T-helper 9 cell (primary cell): Measurements from ENCODE around the gene CSRNP3.

Experiments
- DNase-seq: peaks from one replicate; pipeline ENCODE4 v3.0.0-alpha.2; 2020

Gene CSRNP3

DNA sequence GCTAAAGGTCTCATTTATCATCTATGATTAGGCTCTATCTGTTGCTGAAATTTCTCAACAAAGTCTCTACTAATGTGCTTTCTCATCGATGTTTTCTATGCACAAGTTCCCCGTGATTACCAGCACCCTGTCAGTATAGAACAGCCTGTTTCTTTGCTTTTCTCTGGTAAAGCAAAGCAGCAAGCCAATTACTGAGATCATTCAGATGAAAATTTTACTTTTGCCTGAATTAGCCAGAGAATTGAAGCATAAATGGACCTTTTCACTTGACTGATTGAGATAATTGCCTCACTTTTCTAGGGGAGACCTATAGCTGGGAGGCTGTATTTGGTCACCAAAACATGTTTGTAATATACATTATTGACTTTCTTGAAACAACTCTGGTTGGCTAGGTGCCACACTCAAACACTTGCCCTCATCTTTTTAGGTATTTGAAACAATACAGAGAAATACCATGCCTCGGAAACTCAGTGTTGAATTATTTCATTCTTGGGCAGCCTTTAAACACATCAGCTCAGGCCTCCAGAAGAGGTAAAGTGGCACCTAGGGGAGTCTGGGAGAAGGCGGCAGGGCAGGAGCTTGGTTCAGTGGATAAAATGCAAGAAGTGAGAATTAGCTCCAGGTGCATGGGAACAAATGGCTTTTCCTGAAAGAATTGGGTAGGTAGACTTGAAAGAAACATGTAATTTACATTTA lies 228.4 kb downstream of the CSRNP3 start:
- no peak for DNase-seq

DNA sequence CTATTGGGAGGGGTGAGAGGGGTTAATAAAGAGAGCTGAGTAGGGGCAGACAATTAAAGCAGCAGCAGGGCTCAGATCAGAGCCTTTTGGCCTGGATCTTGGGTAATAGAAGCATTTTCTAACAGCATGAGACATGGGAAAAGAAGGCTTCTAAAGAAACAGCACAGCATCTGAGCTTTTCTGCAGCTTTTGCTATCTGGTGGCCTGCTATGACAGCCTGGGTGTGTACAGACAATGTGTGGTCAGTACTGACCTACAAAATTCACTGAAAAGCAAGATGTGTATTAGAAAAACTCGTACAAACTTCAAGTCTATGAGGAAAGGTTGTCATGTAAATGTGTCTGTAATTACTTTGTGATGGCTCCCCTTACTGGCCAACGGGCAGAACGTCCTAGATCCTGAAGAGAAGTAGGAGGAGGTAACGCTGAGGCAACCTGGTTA lies 229.0 kb downstream of the CSRNP3 start:
- DNase-seq, result no peak

GRCh38 chr2:165699946-165700345 lies 230.4 kb downstream of the CSRNP3 start:
- DNase-seq, result no peak

GRCh38 chr2:165700531-165700930 lies 231.0 kb downstream of the CSRNP3 start:
- DNase-seq, result no peak

DNA sequence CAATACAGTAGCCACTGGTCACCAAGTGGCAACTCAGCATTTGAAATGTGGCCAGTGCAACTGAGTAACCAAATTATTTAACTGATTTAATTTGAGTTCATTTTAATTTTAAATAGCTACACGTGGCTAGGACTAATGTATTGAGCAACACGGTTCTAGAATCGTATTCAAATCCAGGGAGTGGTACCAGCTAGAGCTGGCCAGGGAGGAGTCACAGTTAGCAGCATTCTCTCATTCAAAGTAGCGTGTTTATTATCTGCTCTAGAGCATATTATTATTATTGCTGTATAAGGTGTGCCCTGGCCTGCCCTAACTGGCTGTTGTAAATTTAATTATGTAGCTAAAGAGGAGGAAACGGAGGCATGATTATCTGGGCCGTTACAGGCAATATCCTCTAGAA lies 231.6 kb downstream of the CSRNP3 start:
- DNase-seq, result no peak

DNA sequence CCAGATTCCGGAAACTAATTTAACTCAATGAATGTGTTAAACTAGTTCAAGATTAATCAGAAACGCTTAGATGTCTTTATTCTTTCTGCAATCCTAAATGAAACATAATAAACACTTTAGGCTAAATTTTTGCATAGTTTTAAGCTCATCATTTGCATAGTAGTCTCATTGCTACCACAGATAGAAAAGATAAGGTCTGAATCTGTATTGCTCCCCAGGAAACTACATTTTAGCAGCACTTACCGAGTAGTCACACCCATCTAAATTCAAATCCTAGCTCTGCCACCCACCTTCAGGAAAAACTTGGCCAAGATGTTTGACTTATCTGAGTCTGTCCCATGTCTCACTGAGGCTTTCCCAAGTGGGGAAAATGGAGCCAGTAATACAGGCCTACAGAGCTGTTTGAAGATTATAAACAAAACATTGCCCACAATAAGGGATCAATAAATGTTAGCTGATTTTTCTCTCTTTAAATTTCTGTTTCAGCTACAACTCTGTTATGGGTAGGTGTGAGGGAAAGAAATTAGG lies 237.5 kb downstream of the CSRNP3 start:
- DNase-seq, result no peak

- no peak for DNase-seq
Observed at GRCh38 chr2:165716091-165716490, 246.6 kb downstream of the CSRNP3 start.

GRCh38 chr2:165718610-165719210 lies 249.2 kb downstream of the CSRNP3 start:
- DNase-seq, result no peak

DNA sequence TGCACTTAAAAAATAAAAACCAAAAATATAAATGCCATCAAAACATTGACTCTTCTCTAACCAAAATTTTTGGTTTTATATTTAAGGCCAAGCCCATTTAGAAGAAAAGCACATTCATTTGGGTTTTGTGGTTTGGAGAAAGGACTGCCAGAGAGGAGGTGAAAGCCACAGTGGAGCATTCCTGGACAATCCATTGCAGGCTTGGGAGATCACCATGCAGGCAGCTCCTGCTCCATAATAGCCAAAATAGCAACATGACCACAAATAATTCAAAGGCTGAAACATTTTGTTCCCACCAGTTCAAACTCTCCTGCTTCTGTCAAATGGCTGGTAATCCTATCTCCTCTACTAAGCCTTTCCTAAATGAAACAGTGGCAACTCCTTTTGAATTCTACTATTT lies 251.0 kb downstream of the CSRNP3 start:
- no peak for DNase-seq

DNA sequence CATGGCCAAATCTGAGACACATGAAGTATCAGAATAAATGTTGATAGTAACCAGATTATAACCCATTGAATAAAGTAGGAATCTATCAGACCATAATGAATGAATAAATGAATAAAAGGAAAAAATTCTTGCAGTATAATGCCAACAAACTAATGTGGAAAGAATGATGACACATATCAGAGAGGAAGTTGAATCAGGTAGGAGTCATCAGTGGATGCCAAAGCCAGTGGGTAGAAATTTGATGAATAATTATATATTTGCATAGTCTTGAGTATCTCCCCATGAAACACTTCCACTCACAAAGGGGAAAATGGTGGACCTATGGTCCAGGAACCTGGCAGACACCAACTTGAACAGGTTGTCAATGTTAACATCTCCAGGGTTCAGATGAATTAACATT lies 255.9 kb downstream of the CSRNP3 start:
- no peak for DNase-seq
